Aorta (tissue), 5 donors: ENCODE measurements around the gene DOP1A. TPM values are rescaled to one million over a fixed set of nuclear protein-coding genes. Genes with fewer than 3 reads are reported as not detected.

Source experiments
- ATAC-seq: fragments of 200-7000 bp; cut with Tn5 transposase; one replicate; pipeline ENCODE4 v1.9.1; 2022; ENCODE audit warnings: moderate library complexity; ENCODE audit not compliant: low FRiP score
- DNase-seq, 2 donors: peaks; one replicate each; pipeline ENCODE4 v3.0.0-alpha.2; 2020
- H3K27ac ChIP-seq, 2 donors: one replicate each; pipeline ENCODE4 v1.5.1; 2013; ENCODE audit warnings: low read length in 2 of 2, mild to moderate bottlenecking in 2 of 2, moderate library complexity in 2 of 2, control low read depth in 1 of 2, inconsistent platforms in 1 of 2, low read depth in 1 of 2
- H3K27me3 ChIP-seq, 2 donors: one replicate each; pipeline ENCODE4 v1.6.1; 2013; ENCODE audit warnings: control low read depth in 1 of 2, low read length in 1 of 2, mild to moderate bottlenecking in 1 of 2, moderate library complexity in 1 of 2; ENCODE audit not compliant: insufficient read depth in 2 of 2, control insufficient read depth in 1 of 2
- H3K36me3 ChIP-seq, 2 donors: one replicate each; pipeline ENCODE4 v1.6.1; 2013; ENCODE audit warnings: control low read depth in 1 of 2, low read length in 1 of 2, mild to moderate bottlenecking in 1 of 2; ENCODE audit not compliant: insufficient read depth in 2 of 2, control insufficient read depth in 1 of 2
- H3K4me1 ChIP-seq, 2 donors: one replicate each; pipeline ENCODE4 v1.6.1; 2013; ENCODE audit warnings: low read length in 2 of 2, control low read depth in 1 of 2, mild to moderate bottlenecking in 1 of 2, moderate library complexity in 1 of 2; ENCODE audit not compliant: insufficient read depth in 2 of 2, control insufficient read depth in 1 of 2
- H3K4me3 ChIP-seq, 2 donors: one replicate each; pipeline ENCODE4 v1.5.1; 2013; ENCODE audit warnings: low read length in 2 of 2, control low read depth in 1 of 2, mild to moderate bottlenecking in 1 of 2
- H3K9me3 ChIP-seq: one replicate; pipeline ENCODE4 v1.6.1; 2013; ENCODE audit warnings: mild to moderate bottlenecking, low read length; ENCODE audit not compliant: control insufficient read depth
- WGBS, 2 donors: extraction: QIAGEN DNeasy Blood & Tissue Kit; methylation state at CpG; one replicate each; pipeline ENCODE4 v1.1.7; 2013; 5-methylcytosine and 5-hydroxymethylcytosine counted together
- intact Hi-C, 2 donors: fragments of 100-400 bp; cut with DNase I; formaldehyde crosslinking; loops; one replicate each; pipeline versions ENCODE4 v1.14.2 to v1.15.0; 2022
- polyA plus RNA-seq, 2 donors: library from polyadenylated mRNA; stranded (reverse); fragments of 200-250 nt; gene quantifications; one replicate each; pipeline ENCODE4 v1.2.3, GENCODE V29; 2013
- total RNA-seq, 2 donors: library from RNA; stranded (reverse); fragmentation: NEBNext Ultra II Directional; extraction: Animal tissue kit (Norgen Biotek cat#: 25700); gene quantifications; one replicate each; pipeline ENCODE4 v1.2.1, GENCODE V29; 2021
- donor health status: healthy with polysubstance abuse.
- donor health status: Bipolar disorder and iron deficiency.
- donor health status: DM: no; HTN: no; CAD: no.
- donor health status: DM: no; HTN: no; CAD: no.
- donor health status: DM: yes; HTN: yes; CAD: no.

Gene DOP1A
- total and polyA plus RNA-seq, 4 donors = 2.4 to 35.1 (median 19.4) TPM

DNA sequence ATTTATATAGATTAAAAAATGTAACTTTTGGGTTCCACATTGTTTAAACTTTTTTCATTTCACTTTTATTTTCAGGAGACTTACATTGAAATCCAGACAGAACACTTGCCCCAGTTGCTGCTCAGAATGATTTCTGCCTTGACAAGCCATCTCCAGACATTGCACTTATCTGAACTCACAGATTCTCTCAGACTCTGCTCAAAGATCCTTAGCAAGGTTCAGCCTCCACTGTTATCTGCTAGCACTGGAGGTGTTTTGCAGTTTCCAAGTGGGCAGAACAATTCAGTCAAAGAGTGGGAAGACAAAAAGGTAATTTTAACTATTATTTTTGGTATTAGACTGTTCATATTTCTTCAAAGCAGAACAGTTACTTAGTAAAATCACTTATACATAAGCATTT is 58.0 kb downstream of the DOP1A start:
- H3K27ac ChIP-seq = no peak overlapping the region
- H3K36me3 ChIP-seq = peaks cover 3 to 9% of the 10 kb centered on the region in 2 donors
- H3K4me3 ChIP-seq = no peak overlapping the region
- intact Hi-C loops = no loop called here
- H3K4me1 ChIP-seq = no peaks in the 10 kb centered on the region
- no peak for DNase-seq
- ATAC-seq = no peak
- no peaks in the 10 kb centered on the region for H3K9me3 ChIP-seq
- H3K27me3 ChIP-seq = no peaks in the 10 kb centered on the region

DNA sequence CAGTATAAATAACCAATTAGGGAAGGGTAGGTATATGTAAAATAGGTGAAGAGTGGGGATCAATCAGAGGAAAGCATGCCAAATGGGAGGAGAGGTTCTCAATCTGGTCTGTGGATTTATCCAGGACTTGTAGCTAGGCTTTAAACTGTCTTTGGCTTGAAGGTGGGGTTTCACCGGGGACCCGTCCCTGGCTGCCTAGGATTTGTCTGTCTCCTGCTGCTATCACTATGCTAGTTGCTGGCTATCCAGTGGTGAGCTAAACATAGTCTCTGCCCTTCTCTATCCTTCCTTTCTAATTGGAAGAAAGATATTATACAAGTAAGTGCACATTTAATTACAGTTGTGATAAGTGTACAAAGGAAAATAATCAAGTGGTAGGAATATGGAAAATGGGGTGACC is 58.8 kb downstream of the DOP1A start:
- 95 to 96% methylated on average over 2 of the region's 2 CpGs for whole genome bisulfite sequencing, 2 donors
- intact Hi-C loops = no loop called here

DNA sequence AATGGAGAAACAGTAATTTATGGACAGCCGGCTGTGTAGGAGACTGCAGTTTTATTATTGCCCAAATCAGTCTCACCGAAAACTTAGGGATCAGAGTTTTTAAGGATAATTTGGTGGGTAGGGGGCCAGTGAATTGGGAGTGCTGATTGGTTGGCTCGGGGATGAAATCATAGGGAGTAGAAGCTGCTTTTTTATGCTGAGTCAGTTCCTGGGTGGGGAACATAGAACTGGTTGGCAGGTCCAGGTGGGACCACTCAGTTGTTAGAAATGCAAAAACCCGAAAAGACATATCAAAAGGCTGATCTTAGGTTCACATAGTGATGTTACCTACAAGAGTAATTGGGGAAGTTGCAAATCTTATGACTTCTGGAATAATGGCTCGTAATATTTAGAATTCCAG is 59.3 kb downstream of the DOP1A start:
- H3K9me3 ChIP-seq = no peaks in the 10 kb centered on the region
- intact Hi-C loops = no loop called here
- peaks cover 3 to 9% of the 10 kb centered on the region in 2 donors for H3K36me3 ChIP-seq
- ATAC-seq (no peak), DNase-seq (no peak)
- 94 to 97% methylated on average over 5 of the region's 5 CpGs for WGBS, 2 donors
- H3K4me3 ChIP-seq = no peak overlapping the region
- no peaks in the 10 kb centered on the region for H3K27me3 ChIP-seq
- no peak overlapping the region for H3K27ac ChIP-seq
- H3K4me1 ChIP-seq = no peaks in the 10 kb centered on the region

More for the DNA sequence above, 58.8 kb downstream of the DOP1A start:
- Histone ChIP-seq H3K9me3 (no peaks in the 10 kb centered on the region), H3K27me3 (no peaks in the 10 kb centered on the region), H3K27ac (no peak overlapping the region), H3K4me3 (no peak overlapping the region), H3K4me1 (no peaks in the 10 kb centered on the region), H3K36me3 (peaks cover 3 to 9% of the 10 kb centered on the region in 2 donors)
- no peak for ATAC-seq
- no peak for DNase-seq

DNA sequence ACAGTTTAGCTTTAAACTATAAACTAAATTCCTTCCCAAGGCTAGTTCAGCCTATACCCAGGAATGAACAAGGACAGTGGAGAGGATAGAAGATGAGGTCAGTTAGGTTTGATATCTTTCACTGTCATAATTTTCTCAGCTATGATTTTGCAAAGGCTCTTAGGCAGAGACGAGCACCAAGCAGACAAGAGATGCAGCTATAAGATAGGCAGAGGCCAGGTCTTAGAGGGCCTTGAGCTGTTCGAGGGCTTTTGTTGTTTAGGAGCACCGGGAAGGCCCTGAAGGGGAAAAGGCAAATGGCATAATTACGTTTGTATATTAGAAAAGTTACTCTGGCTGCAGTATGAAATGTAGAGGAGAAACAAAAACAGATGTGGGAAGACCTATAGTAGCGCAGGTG is 59.8 kb downstream of the DOP1A start:
- Histone ChIP-seq H3K36me3 (peaks cover 3 to 9% of the 10 kb centered on the region in 2 donors), H3K4me1 (no peaks in the 10 kb centered on the region), H3K4me3 (no peak overlapping the region), H3K27me3 (no peaks in the 10 kb centered on the region), H3K27ac (no peak overlapping the region), H3K9me3 (no peaks in the 10 kb centered on the region)
- 89 to 93% methylated on average over 5 of the region's 5 CpGs for WGBS, 2 donors
- DNase-seq (no peak), ATAC-seq (no peak)
- intact Hi-C loops = no loop called here

DNA sequence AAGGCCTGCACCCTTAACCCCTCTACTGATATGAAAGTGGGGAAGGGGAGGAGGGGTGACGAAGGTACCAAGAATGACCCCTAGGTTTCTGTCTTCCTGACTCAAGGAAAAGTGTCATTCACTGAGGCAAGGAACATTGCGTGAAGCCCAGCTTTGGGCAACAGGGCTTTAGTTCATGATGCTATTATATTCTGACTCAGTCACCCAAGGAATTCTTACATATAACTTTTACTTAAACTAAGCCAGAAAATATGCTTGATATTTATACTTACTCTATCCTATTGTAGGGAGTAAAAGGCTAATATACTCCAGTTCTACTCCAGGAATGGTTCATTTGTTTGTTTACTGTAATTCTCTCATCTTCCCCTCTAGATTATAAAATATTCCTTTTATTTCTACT is 60.5 kb downstream of the DOP1A start:
- 94 to 100% methylated on average over 2 of the region's 2 CpGs for WGBS, 2 donors
- no peak for ATAC-seq
- peaks cover 3 to 9% of the 10 kb centered on the region in 2 donors for H3K36me3 ChIP-seq
- intact Hi-C loops = no loop called here
- H3K4me3 ChIP-seq = no peak overlapping the region
- H3K27me3 ChIP-seq = no peaks in the 10 kb centered on the region
- H3K27ac ChIP-seq = no peak overlapping the region
- no peak for DNase-seq
- no peaks in the 10 kb centered on the region for H3K4me1 ChIP-seq
- H3K9me3 ChIP-seq = no peaks in the 10 kb centered on the region

DNA sequence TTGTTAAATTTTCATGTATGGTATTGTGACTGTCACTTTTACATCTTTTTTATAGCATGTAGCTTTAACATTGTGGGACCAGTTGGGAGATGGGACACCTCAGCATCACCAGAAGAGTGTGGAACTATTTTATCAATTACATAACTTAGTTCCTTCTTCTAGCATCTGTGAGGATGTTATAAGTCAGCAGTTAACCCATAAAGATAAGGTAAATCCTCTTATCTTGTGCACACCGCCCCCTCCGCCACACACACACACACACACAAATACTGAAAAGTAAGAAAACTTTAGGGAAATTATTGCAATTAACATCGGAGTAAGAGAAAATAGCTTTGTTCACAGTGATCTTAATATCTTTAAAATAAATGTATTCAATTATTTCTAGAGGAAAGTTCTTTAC is 64.7 kb downstream of the DOP1A start:
- Histone ChIP-seq H3K27ac (no peak overlapping the region), H3K4me1 (no peaks in the 10 kb centered on the region), H3K9me3 (no peaks in the 10 kb centered on the region), H3K4me3 (no peak overlapping the region), H3K27me3 (no peaks in the 10 kb centered on the region), H3K36me3 (peaks cover 0 to 12% of the 10 kb centered on the region in 2 donors)
- no peak for DNase-seq
- WGBS, 2 donors = 91 to 94% methylated on average over 3 of the region's 3 CpGs
- ATAC-seq = no peak
- intact Hi-C loops = no loop called here

DNA sequence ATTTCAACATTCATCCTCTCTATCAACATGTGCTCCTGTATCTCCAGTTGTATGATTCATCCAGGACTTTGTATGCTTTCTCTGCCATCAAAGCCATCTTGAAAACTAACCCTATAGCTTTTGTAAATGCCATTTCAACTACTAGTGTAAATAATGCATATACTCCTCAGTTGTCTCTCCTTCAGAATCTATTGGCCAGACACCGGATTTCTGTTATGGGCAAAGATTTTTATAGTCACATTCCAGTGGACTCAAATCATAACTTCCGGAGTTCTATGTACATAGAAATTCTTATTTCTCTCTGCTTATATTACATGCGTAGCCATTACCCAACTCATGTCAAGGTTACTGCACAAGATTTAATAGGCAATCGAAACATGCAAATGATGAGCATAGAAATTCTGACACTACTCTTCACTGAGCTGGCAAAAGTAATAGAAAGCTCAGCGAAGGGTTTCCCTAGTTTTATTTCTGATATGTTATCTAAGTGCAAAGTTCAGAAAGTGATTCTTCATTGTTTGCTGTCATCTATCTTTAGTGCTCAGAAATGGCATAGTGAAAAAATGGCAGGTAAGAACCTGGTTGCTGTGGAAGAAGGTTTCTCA is 70.7 kb downstream of the DOP1A start:
- Histone ChIP-seq H3K9me3 (no peaks in the 10 kb centered on the region), H3K4me3 (no peak overlapping the region), H3K27ac (no peak overlapping the region), H3K36me3 (peaks cover 0 to 5% of the 10 kb centered on the region in 2 donors), H3K27me3 (no peaks in the 10 kb centered on the region), H3K4me1 (no peaks in the 10 kb centered on the region)
- intact Hi-C loops = no loop called here
- WGBS, 2 donors = 67 to 68% methylated on average over 5 of the region's 5 CpGs
- ATAC-seq = no peak
- DNase-seq = no peak

DNA sequence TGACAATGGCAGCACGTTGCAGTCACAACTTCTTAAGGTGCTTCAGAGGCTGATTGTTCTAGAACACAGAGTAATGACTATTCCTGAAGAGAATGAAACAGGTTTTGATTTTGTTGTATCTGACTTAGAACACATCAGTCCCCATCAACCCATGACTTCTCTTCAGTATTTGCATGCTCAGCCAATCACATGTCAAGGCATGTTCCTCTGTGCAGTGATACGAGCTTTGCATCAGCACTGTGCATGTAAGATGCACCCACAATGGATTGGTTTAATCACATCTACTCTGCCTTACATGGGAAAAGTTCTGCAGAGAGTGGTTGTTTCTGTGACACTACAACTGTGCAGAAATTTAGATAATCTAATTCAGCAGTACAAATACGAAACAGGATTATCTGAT is 71.3 kb downstream of the DOP1A start:
- Histone ChIP-seq H3K27ac (no peak overlapping the region), H3K4me3 (no peak overlapping the region), H3K36me3 (peaks cover under 1 to 5% of the 10 kb centered on the region in 2 donors), H3K27me3 (no peaks in the 10 kb centered on the region), H3K4me1 (no peaks in the 10 kb centered on the region), H3K9me3 (no peaks in the 10 kb centered on the region)
- WGBS, 2 donors = 84% methylated on average over 3 of the region's 3 CpGs
- DNase-seq (no peak), ATAC-seq (no peak)
- intact Hi-C loops = no loop called here

DNA sequence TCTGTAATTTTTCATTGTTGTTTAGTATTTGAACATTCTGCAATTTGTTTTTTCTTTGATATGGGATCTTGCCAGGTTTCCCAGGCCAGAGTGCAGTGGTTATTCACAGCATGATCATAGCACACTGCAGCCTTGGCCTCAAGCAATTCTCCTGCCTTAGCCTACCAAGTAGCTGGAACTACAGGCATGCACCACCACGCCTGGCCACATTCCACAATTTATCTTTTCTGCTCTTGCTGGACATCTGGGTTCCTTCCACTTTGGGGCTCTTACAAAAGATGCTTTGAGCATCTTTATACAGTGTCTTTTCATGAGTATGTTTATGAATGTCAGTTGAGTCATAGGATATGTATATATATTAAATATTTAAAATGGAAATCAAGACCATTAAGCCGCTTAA is 83.6 kb downstream of the DOP1A start:
- H3K4me1 ChIP-seq = no peaks in the 10 kb centered on the region
- peaks cover 5% of the 10 kb centered on the region in 2 donors for H3K36me3 ChIP-seq
- no peak for DNase-seq
- no peaks in the 10 kb centered on the region for H3K9me3 ChIP-seq
- H3K4me3 ChIP-seq = no peak overlapping the region
- intact Hi-C loops = no loop called here
- no peak for ATAC-seq
- 89 to 93% methylated on average over 2 of the region's 2 CpGs for WGBS, 2 donors
- no peaks in the 10 kb centered on the region for H3K27me3 ChIP-seq
- no peak overlapping the region for H3K27ac ChIP-seq
